GM23248 (cell line): ENCODE measurements around the gene CLEC4F. TPM values are rescaled to one million over a fixed set of nuclear protein-coding genes. Genes with fewer than 3 reads are reported as not detected.

Experiments
- DNase-seq: peaks from one replicate; pipeline ENCODE4 v3.0.0-alpha.2; 2015
- H2AFZ ChIP-seq: fragments of 200-600 bp; sonication (generic); 2 replicates; pipeline ENCODE4 v1.6.1; 2016; ENCODE audit warnings: antibody characterized with exemption
- H3F3A ChIP-seq: fragments of 200-600 bp; sonication (generic); 2 replicates; pipeline ENCODE4 v1.6.1; 2016; ENCODE audit warnings: mild to moderate bottlenecking, antibody characterized with exemption, mixed run types; ENCODE audit not compliant: insufficient read depth
- H3K27ac ChIP-seq: fragments of 200-600 bp; sonication (generic); 2 replicates; pipeline ENCODE4 v1.5.1; 2016; ENCODE audit warnings: mild to moderate bottlenecking
- H3K27me3 ChIP-seq: fragments of 200-600 bp; sonication (generic); replicated peaks from 2 replicates; pipeline ENCODE4 v1.6.1; 2016; ENCODE audit warnings: mild to moderate bottlenecking; ENCODE audit not compliant: insufficient read depth
- H3K36me3 ChIP-seq: fragments of 200-600 bp; sonication (generic); 2 replicates; pipeline ENCODE4 v1.6.1; 2016; ENCODE audit warnings: low read depth, mild to moderate bottlenecking
- H3K4me1 ChIP-seq: fragments of 200-600 bp; sonication (generic); 2 replicates; pipeline ENCODE4 v1.6.1; 2016; ENCODE audit warnings: mild to moderate bottlenecking; ENCODE audit not compliant: insufficient read depth
- H3K4me2 ChIP-seq: fragments of 200-600 bp; sonication (generic); one replicate; pipeline ENCODE4 v1.6.1; 2016; ENCODE audit warnings: mild to moderate bottlenecking; ENCODE audit not compliant: unreplicated experiment
- H3K4me3 ChIP-seq: fragments of 200-600 bp; sonication (generic); 2 replicates; pipeline ENCODE4 v1.5.1; 2016; ENCODE audit warnings: mild to moderate bottlenecking
- H3K79me2 ChIP-seq: fragments of 200-600 bp; sonication (generic); 2 replicates; pipeline ENCODE4 v1.6.1; 2016; ENCODE audit warnings: mild to moderate bottlenecking; ENCODE audit not compliant: insufficient read depth
- H3K9ac ChIP-seq: fragments of 200-600 bp; sonication (generic); 2 replicates; pipeline ENCODE4 v1.6.1; 2016; ENCODE audit warnings: mild to moderate bottlenecking
- H3K9me2 ChIP-seq: fragments of 200-600 bp; sonication (generic); 2 replicates; pipeline ENCODE4 v1.6.1; 2016; ENCODE audit warnings: mixed run types, mild to moderate bottlenecking, moderate library complexity; ENCODE audit not compliant: insufficient read depth
- H3K9me3 ChIP-seq: fragments of 200-600 bp; sonication (generic); one replicate; pipeline ENCODE4 v1.6.1; 2017; ENCODE audit warnings: low read depth
- H4K20me1 ChIP-seq: fragments of 200-600 bp; sonication (generic); 2 replicates; pipeline ENCODE4 v1.6.0; 2016; ENCODE audit not compliant: insufficient read depth
- EZH2 ChIP-seq: fragments of 200-600 bp; sonication (generic); IDR thresholded peaks from 2 replicates; pipeline ENCODE4 v1.6.1; 2018; ENCODE audit warnings: antibody characterized with exemption, mild to moderate bottlenecking; ENCODE audit not compliant: insufficient read depth, poor library complexity, severe bottlenecking
- EZH2phosphoT487 ChIP-seq: fragments of 200-600 bp; sonication (generic); IDR thresholded peaks from 2 replicates; pipeline ENCODE4 v1.6.1; 2018; ENCODE audit warnings: antibody characterized with exemption, moderate library complexity, mild to moderate bottlenecking, low read depth; ENCODE audit not compliant: insufficient read depth
- WGBS, 2 experiments: methylation state at CpG; one replicate each; pipeline ENCODE4 v1.1.6; 2015 to 2017; ENCODE audit warnings: low lambda C conversion rate in 2 of 2, low coverage in 1 of 2; ENCODE audit errors: missing lambda C conversion rate in 2 of 2; 5-methylcytosine and 5-hydroxymethylcytosine counted together
- in situ Hi-C: fragments of 300-500 bp; cut with MboI; formaldehyde crosslinking; loops from 2 replicates; pipeline ENCODE4 v1.15.0; 2020
- polyA plus RNA-seq: library from polyadenylated mRNA; unstranded; fragments of >200 nt; fragmentation: Nextera tagmentation; extraction: Ambion mirVana; gene quantifications from 2 replicates; pipeline ENCODE4 v1.2.1, GENCODE V29; 2016
- total RNA-seq: library from RNA; depleted of rRNA; stranded (reverse); fragments of >200 nt; shearing (Covaris generic); gene quantifications from 2 replicates; pipeline ENCODE4 v1.2.3, GENCODE V29; 2014

The CLEC4F gene
- total and polyA plus RNA-seq, 2 experiments from 2014 or later = not detected

DNA sequence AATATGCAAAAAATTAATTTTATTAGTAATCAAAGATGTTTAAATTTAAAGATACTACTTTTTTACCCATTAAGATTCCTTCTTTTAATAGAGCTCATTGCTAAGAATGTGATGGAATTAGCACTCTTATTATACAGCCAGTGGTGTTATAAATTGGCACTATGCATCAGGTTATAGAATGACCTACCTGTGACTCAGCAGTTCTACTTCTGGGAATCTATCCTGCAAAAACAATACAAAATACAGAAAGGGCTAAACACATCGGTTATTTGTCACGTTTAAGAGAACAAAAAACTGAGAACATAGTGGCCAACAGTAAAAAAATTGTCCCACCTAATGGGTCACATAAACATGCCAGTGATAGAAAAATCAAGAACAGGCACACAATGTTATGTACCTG is 42.9 kb downstream of the CLEC4F start:
- peak; percentile 46 for DNase-seq
- H3K9ac ChIP-seq = no peak overlapping the region
- H3K79me2 ChIP-seq = no peaks in the 10 kb centered on the region
- H3K27ac ChIP-seq = no peak overlapping the region
- no peaks in the 10 kb centered on the region for H3K9me3 ChIP-seq
- in situ Hi-C loops = loop anchor here (25.0 kb wide), 1 partner anchor 465 kb away; the partner anchor contains the start of gene FAM136A
- H3K4me1 ChIP-seq = peaks cover 30% of the 10 kb centered on the region
- H3K4me2 ChIP-seq = no peak overlapping the region
- 51 to 69% methylated on average over 2 of the region's 2 CpGs for WGBS, 2 experiments
- no peak overlapping the region for H3K4me3 ChIP-seq
- H4K20me1 ChIP-seq = no peaks in the 10 kb centered on the region
- H3K9me2 ChIP-seq = no peaks in the 10 kb centered on the region
- TF ChIP-seq EZH2phosphoT487 (no peak), EZH2 (no peak)
- H2AFZ ChIP-seq = no peak overlapping the region
- H3K27me3 ChIP-seq = peaks cover 17% of the 10 kb centered on the region
- no peaks in the 10 kb centered on the region for H3K36me3 ChIP-seq
- H3F3A ChIP-seq = peaks cover 21% of the 10 kb centered on the region

DNA sequence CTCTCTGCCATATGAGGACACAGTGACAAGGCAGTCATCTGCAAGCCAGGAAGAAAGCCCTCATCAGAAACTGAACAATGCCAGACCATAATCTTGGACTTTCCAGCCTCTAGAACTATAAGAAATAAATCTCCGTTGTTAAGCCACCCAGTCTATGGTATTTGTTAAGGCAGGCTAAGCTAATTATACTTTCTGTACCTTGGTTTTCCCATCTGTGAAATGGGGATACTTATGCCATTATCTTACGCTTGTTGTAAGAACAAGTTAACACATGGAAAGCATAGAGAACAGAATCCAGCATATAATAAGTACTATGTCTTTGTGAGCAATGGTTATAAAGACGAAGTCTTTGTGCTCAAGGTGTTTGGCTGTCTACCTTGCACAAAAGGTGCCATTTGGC is 44.1 kb downstream of the CLEC4F start:
- no peak overlapping the region for H2AFZ ChIP-seq
- in situ Hi-C loops = loop anchor here (25.0 kb wide), 1 partner anchor 464 kb away; the partner anchor contains the start of gene FAM136A
- H3K27me3 ChIP-seq = peaks cover 22% of the 10 kb centered on the region
- H3K9ac ChIP-seq = no peak overlapping the region
- H3K4me2 ChIP-seq = no peak overlapping the region
- no peak for DNase-seq
- no peaks in the 10 kb centered on the region for H3K36me3 ChIP-seq
- H3K9me2 ChIP-seq = no peaks in the 10 kb centered on the region
- 70 to 79% methylated on average over 3 of the region's 3 CpGs for WGBS, 2 experiments
- no peaks in the 10 kb centered on the region for H3K9me3 ChIP-seq
- no peaks in the 10 kb centered on the region for H3K79me2 ChIP-seq
- peaks cover 30% of the 10 kb centered on the region for H3K4me1 ChIP-seq
- H3K27ac ChIP-seq = no peak overlapping the region
- TF ChIP-seq EZH2phosphoT487 (no peak), EZH2 (no peak)
- peaks cover 21% of the 10 kb centered on the region for H3F3A ChIP-seq
- H3K4me3 ChIP-seq = no peak overlapping the region
- H4K20me1 ChIP-seq = no peaks in the 10 kb centered on the region

DNA sequence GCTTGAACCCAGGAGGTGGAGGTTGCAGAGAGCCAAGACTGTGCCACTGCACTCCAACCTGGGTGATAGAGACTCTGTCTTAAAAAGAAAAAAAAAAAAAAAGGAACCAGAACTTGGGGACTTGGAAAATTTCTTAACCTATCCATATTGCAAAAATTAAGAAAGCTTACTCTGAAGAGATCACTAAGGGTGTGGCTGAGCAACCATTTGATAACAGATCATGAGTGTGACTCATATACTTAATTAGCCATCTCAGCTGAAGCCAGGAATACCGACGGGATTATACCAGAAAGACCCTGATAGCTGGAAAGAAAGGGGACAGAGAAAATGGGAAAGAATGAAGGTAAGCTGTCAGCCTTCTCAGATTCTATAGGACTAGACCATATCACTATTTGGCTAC is 45.3 kb downstream of the CLEC4F start:
- in situ Hi-C loops = loop anchor here (25.0 kb wide), 1 partner anchor 463 kb away; the partner anchor contains the start of gene FAM136A

DNA sequence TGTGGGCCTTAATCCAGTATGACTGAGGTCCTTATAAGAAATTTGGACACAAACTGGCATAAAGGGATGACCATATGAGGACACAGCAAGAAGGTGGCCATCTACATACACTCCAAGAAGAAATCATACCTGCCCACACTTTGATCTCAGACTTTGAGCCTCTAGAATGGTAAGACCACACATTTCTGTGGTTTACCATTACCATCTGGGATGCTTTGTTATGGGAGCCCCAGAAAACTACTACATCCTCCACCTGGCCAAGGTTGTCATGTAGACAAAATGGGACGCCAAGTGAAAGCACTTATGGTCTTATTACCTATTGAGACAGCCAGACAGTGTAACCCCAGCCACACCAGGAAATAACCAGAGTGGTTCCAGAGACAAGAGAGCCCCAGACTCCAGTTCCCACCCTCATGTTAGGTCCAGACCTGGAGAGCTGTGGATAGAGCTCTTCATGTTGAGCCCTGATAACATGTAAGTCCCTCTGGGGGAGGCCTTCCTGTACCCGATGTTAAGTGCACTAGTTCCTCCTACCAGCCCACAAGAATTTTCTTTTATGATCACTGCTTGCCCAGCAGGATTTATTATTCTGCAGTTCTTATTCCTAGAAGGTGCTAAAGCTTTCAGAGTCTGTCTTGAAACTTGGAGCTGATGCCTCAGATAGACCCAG is 47.8 kb downstream of the CLEC4F start:
- Histone ChIP-seq H3K27me3 (peaks cover 54% of the 10 kb centered on the region), H2AFZ (no peak overlapping the region), H4K20me1 (no peaks in the 10 kb centered on the region), H3K4me3 (no peak overlapping the region), H3K4me1 (peaks cover 5% of the 10 kb centered on the region), H3K4me2 (no peak overlapping the region), H3K9me2 (no peaks in the 10 kb centered on the region), H3K36me3 (no peaks in the 10 kb centered on the region), H3K9ac (no peak overlapping the region), H3K9me3 (no peaks in the 10 kb centered on the region), H3F3A (no peaks in the 10 kb centered on the region), H3K79me2 (no peaks in the 10 kb centered on the region), H3K27ac (no peak overlapping the region)
- in situ Hi-C loops = no loop called here
- DNase-seq = no peak
- WGBS, 2 experiments = 57 to 67% methylated on average over 2 of the region's 2 CpGs
- TF ChIP-seq EZH2phosphoT487 (no peak), EZH2 (no peak)

More for the DNA sequence above, 45.3 kb downstream of the CLEC4F start:
- Histone ChIP-seq H3K4me1 (peaks cover 23% of the 10 kb centered on the region), H2AFZ (no peak overlapping the region), H3K79me2 (no peaks in the 10 kb centered on the region), H3K27me3 (peaks cover 31% of the 10 kb centered on the region), H4K20me1 (no peaks in the 10 kb centered on the region), H3K9ac (no peak overlapping the region), H3K9me2 (no peaks in the 10 kb centered on the region), H3K36me3 (no peaks in the 10 kb centered on the region), H3K27ac (no peak overlapping the region), H3K4me3 (no peak overlapping the region), H3K4me2 (no peak overlapping the region), H3K9me3 (no peaks in the 10 kb centered on the region), H3F3A (peaks cover 13% of the 10 kb centered on the region)
- no peak for TF ChIP-seq EZH2
- no peak for TF ChIP-seq EZH2phosphoT487
- WGBS, 2 experiments = 4 to 6% methylated on average over 2 of the region's 2 CpGs
- no peak for DNase-seq

DNA sequence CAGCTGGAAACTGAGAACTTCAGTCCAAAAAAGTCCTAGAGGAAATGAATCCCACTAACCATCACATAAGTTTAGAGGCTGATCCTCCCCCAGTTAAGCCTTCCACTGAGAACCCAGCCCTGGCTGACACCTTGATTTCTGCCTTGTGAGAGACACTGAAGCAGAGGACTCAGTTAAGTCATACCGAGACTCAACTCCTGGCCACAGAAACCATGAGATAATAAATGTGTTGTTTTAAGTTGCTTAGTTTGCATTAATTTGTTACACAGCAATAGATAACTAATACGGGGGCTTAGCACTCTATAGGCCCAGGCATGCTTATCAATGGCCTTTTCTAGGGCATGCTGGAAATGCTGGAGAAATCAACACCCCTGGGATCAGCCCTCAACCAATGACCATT is 49.0 kb downstream of the CLEC4F start:
- no peak overlapping the region for H3K4me3 ChIP-seq
- 52 to 67% methylated on average over 2 of the region's 2 CpGs for WGBS, 2 experiments
- in situ Hi-C loops = no loop called here
- no peaks in the 10 kb centered on the region for H3K36me3 ChIP-seq
- H3K27ac ChIP-seq = no peak overlapping the region
- peaks cover 66% of the 10 kb centered on the region for H3K27me3 ChIP-seq
- H3F3A ChIP-seq = no peaks in the 10 kb centered on the region
- no peaks in the 10 kb centered on the region for H3K9me2 ChIP-seq
- no peak for TF ChIP-seq EZH2phosphoT487
- no peak for TF ChIP-seq EZH2
- no peaks in the 10 kb centered on the region for H3K79me2 ChIP-seq
- no peaks in the 10 kb centered on the region for H3K9me3 ChIP-seq
- no peak overlapping the region for H2AFZ ChIP-seq
- H4K20me1 ChIP-seq = no peaks in the 10 kb centered on the region
- DNase-seq = no peak
- H3K4me2 ChIP-seq = no peak overlapping the region
- H3K9ac ChIP-seq = no peak overlapping the region
- H3K4me1 ChIP-seq = no peaks in the 10 kb centered on the region
